OCI-LY1 (cell line): ENCODE data around the gene XRCC4.

Experiments used
- H2AFZ ChIP-seq: fragments of 200-600 bp; sonication (generic), shearing (Covaris generic); 2 replicates; pipeline ENCODE4 v1.6.0; 2014; ENCODE audit warnings: antibody characterized with exemption, mild to moderate bottlenecking, low read length
- H3F3A ChIP-seq: fragments of 200-600 bp; sonication (generic), shearing (Covaris generic); 2 replicates; pipeline ENCODE4 v1.6.0; 2014; ENCODE audit warnings: mild to moderate bottlenecking, antibody characterized with exemption, low read length, moderate library complexity; ENCODE audit not compliant: insufficient read depth
- H3K27ac ChIP-seq: fragments of 200-600 bp; sonication (generic); 2 replicates; pipeline ENCODE4 v1.5.1; 2014; ENCODE audit warnings: low read length, mixed run types, mild to moderate bottlenecking, low read depth; ENCODE audit not compliant: poor library complexity, severe bottlenecking
- H3K27me3 ChIP-seq: fragments of 200-600 bp; sonication (generic); 2 replicates; pipeline ENCODE4 v1.6.0; 2014; ENCODE audit warnings: antibody characterized with exemption, mild to moderate bottlenecking, low read length, moderate library complexity; ENCODE audit not compliant: insufficient read depth
- H3K36me3 ChIP-seq: fragments of 200-600 bp; sonication (generic); 2 replicates; pipeline ENCODE4 v1.6.1; 2014; ENCODE audit warnings: mild to moderate bottlenecking, antibody characterized with exemption, low read length, moderate library complexity, mixed read lengths; ENCODE audit not compliant: insufficient read depth
- H3K4me1 ChIP-seq: fragments of 200-600 bp; sonication (generic); 2 replicates; pipeline ENCODE4 v1.5.1; 2014; ENCODE audit warnings: mild to moderate bottlenecking, low read length, moderate library complexity; ENCODE audit not compliant: insufficient read depth, severe bottlenecking
- H3K4me2 ChIP-seq: fragments of 200-600 bp; sonication (generic), shearing (Covaris generic); 2 replicates; pipeline ENCODE4 v1.6.1; 2014; ENCODE audit warnings: low read length
- H3K4me3 ChIP-seq: fragments of 200-600 bp; sonication (generic); 2 replicates; pipeline ENCODE4 v1.5.1; 2014; ENCODE audit warnings: low read length, low read depth, mild to moderate bottlenecking, mixed read lengths; ENCODE audit not compliant: poor library complexity, severe bottlenecking
- H3K79me2 ChIP-seq: fragments of 200-600 bp; shearing (Covaris generic); 2 replicates; pipeline ENCODE4 v1.6.1; 2016; ENCODE audit warnings: mixed run types, low read length, mixed read lengths; ENCODE audit not compliant: insufficient read depth
- H3K9ac ChIP-seq: fragments of 200-600 bp; sonication (generic), shearing (Covaris generic); 2 replicates; pipeline ENCODE4 v1.6.1; 2014; ENCODE audit warnings: mild to moderate bottlenecking, low read length, mixed read lengths
- H3K9me2 ChIP-seq: fragments of 200-600 bp; sonication (generic), shearing (Covaris generic); 2 replicates; pipeline ENCODE4 v1.6.1; 2014; ENCODE audit warnings: low read depth, mild to moderate bottlenecking, low read length, mixed read lengths
- H3K9me3 ChIP-seq: fragments of 200-600 bp; shearing (Covaris generic); 2 replicates; pipeline ENCODE4 v1.6.1; 2014; ENCODE audit warnings: low read length, mixed read lengths
- H4K20me1 ChIP-seq: fragments of 200-600 bp; sonication (generic), shearing (Covaris generic); 2 replicates; pipeline ENCODE4 v1.6.0; 2016; ENCODE audit warnings: mild to moderate bottlenecking, low read length; ENCODE audit not compliant: insufficient read depth
- CTCF ChIP-seq: fragments of 200-600 bp; sonication (generic), shearing (Covaris generic); IDR thresholded peaks from 2 replicates; pipeline ENCODE4 v1.5.1; 2017; ENCODE audit warnings: mild to moderate bottlenecking, antibody characterized with exemption, low read length, moderate library complexity, mixed read lengths
- EZH2 ChIP-seq: fragments of 200-600 bp; sonication (generic), shearing (Covaris generic); IDR thresholded peaks from 2 replicates; pipeline ENCODE4 v1.8.0; 2017; ENCODE audit warnings: borderline replicate concordance, mixed run types, mild to moderate bottlenecking, antibody characterized with exemption, low read length, moderate library complexity, mixed read lengths

XRCC4 gene

GRCh38 chr5:83162601-83163000, 85.3 kb downstream of the XRCC4 start:
- Histone ChIP-seq H3K27ac (no peak overlapping the region), H3K27me3 (no peaks in the 10 kb centered on the region), H3F3A (no peaks in the 10 kb centered on the region; the same call in 1 of the 2 replicates), H3K9me3 (no peaks in the 10 kb centered on the region), H3K79me2 (no peaks in the 10 kb centered on the region), H3K4me1 (no peaks in the 10 kb centered on the region), H2AFZ (no peak overlapping the region), H3K36me3 (no peaks in the 10 kb centered on the region), H4K20me1 (no peaks in the 10 kb centered on the region), H3K9ac (no peak overlapping the region), H3K9me2 (no peaks in the 10 kb centered on the region), H3K4me2 (no peak overlapping the region), H3K4me3 (no peak overlapping the region)
- TF ChIP-seq EZH2 (no peak), CTCF (no peak)

DNA sequence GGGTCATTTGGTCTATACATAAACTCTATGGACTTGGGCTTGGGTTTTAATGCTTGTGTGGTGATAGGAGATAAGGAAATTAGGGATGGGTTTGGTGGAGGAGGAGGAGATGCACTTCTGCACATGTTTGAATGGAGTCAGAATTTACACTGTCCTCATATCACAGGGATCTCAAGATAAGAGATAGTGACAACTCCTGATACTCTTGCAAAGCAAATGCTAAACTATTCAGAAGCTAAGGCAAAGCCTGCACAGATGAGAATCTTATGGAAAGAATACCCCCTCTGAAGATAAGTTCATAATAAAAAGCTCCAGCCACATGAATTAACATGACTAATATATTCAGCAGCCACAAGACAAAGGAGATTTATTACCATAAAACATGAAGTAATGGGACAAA, 90.2 kb downstream of the XRCC4 start:
- no peaks in the 10 kb centered on the region for H3K9me3 ChIP-seq
- no peaks in the 10 kb centered on the region for H3K27me3 ChIP-seq
- H3K4me3 ChIP-seq: no peak overlapping the region
- no peak overlapping the region for H3K27ac ChIP-seq
- no peaks in the 10 kb centered on the region for H3K36me3 ChIP-seq
- no peaks in the 10 kb centered on the region for H3K9me2 ChIP-seq
- H2AFZ ChIP-seq: no peak overlapping the region
- no peak overlapping the region for H3K9ac ChIP-seq
- TF ChIP-seq EZH2: no peak
- TF ChIP-seq CTCF: no peak
- no peaks in the 10 kb centered on the region for H3K79me2 ChIP-seq
- H4K20me1 ChIP-seq: no peaks in the 10 kb centered on the region
- H3K4me1 ChIP-seq: no peaks in the 10 kb centered on the region
- no peaks in the 10 kb centered on the region; the same call in 1 of the 2 replicates for H3F3A ChIP-seq
- H3K4me2 ChIP-seq: no peak overlapping the region

- TF ChIP-seq EZH2: no peak
- TF ChIP-seq CTCF: no peak
- H3K9me2 ChIP-seq: no peaks in the 10 kb centered on the region
- no peak overlapping the region for H3K4me2 ChIP-seq
- H4K20me1 ChIP-seq: no peaks in the 10 kb centered on the region
- no peak overlapping the region for H3K9ac ChIP-seq
- H2AFZ ChIP-seq: no peak overlapping the region
- H3K9me3 ChIP-seq: no peaks in the 10 kb centered on the region
- no peaks in the 10 kb centered on the region; the same call in 1 of the 2 replicates for H3F3A ChIP-seq
- H3K27ac ChIP-seq: no peak overlapping the region
- H3K4me3 ChIP-seq: no peak overlapping the region
- H3K4me1 ChIP-seq: no peaks in the 10 kb centered on the region
- H3K27me3 ChIP-seq: no peaks in the 10 kb centered on the region
- H3K36me3 ChIP-seq: no peaks in the 10 kb centered on the region
- H3K79me2 ChIP-seq: no peaks in the 10 kb centered on the region
These were observed 92.4 kb downstream of the XRCC4 start for GRCh38 chr5:83169571-83170337.
